ENCODE data around the gene GUCA2B. TPM values are rescaled to one million over a fixed set of nuclear protein-coding genes. Genes with fewer than 3 reads are reported as not detected.

Gene GUCA2B
- total and polyA plus RNA-seq, 5 donors from 2014 or later, result not detected

DNA sequence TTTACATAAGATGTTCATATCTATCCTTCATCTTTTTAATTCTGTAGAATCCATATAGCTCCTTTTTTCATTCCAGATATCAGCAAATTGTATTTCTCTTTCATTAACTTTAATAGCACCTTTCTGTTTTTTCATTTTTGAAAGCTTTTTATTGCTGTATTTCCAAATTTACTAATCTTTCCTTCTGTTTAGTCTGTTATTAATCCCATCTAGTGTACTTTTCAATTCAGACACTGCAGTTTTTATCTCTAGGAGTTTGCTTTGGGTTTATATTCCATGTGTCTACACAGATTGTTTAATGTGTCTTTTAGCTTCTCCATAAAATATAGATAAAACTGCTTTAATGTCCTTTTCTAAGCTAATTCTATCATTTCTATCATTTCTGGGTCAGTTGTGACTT lies 48.8 kb downstream of the GUCA2B start:
- Mint-ChIP-seq H3K27me3 (no peaks in the 10 kb centered on the region), H3K36me3 (peaks cover 60% of the 10 kb centered on the region), H3K27ac (no peak overlapping the region), H3K9me3 (peaks cover 0 to 16% (median 3%) of the 10 kb centered on the region in 7 donors), H3K4me3 (no peak overlapping the region), H3K4me1 (peaks cover 2 to 8% (median 3%) of the 10 kb centered on the region in 4 donors)
- no peaks in the 10 kb centered on the region for H3K27me3 ChIP-seq (ENCODE audit: control insufficient read depth, insufficient read depth, low read length)
- peaks cover 6 to 12% of the 10 kb centered on the region in 2 experiments for H3K9me3 ChIP-seq (ENCODE audit: control insufficient read depth in 2 of 2, low read length in 2 of 2)
- H3K4me3 ChIP-seq (ENCODE audit: low read depth, low read length), result no peak overlapping the region
- H3K4me1 ChIP-seq (ENCODE audit: control insufficient read depth, insufficient read depth, low read length, poor library complexity, severe bottlenecking), result no peaks in the 10 kb centered on the region
- no peak for DNase-seq
- peaks cover 55% of the 10 kb centered on the region for H3K36me3 ChIP-seq (ENCODE audit: control insufficient read depth, insufficient read depth, low read length)
- ATAC-seq (ENCODE audit: low read depth in 2 of 2), result no peak
- H3K27ac ChIP-seq (ENCODE audit: insufficient read depth, low read length, poor library complexity, severe bottlenecking), result no peak overlapping the region

Other genes with a start within 250 kb of the GUCA2B start
- 17.2 TPM for gene HIVEP3, start 234.5 kb upstream of the GUCA2B start, total RNA-seq
- gene HIVEP3, start 234.5 kb upstream of the GUCA2B start, polyA plus RNA-seq, result 10 to 100 TPM in 1 of 4 donors, 1 to 10 TPM in 3; 3.9 to 10.9 (median 6.0) TPM
- gene GUCA2A, start 11.3 kb downstream of the GUCA2B start, total RNA-seq, result not detected
- gene GUCA2A, start 11.3 kb downstream of the GUCA2B start, polyA plus RNA-seq, result not detected
- 68.6 TPM for gene FOXJ3, start 181.8 kb downstream of the GUCA2B start, total RNA-seq
- 10 to 100 TPM; 21.0 to 39.7 (median 33.6) TPM for gene FOXJ3, start 181.8 kb downstream of the GUCA2B start, polyA plus RNA-seq
- gene RIMKLA, start 227.4 kb downstream of the GUCA2B start, total RNA-seq, result not detected
- under 1 TPM in 1 of 4 donors, not detected in 3; 0.03 TPM for gene RIMKLA, start 227.4 kb downstream of the GUCA2B start, polyA plus RNA-seq

Measured in CD4-positive, CD25-positive, alpha-beta regulatory T cell (primary cell).